DOHH2 (cell line): Measurements from ENCODE around the gene AGMAT.

Experiments used
- H3F3A ChIP-seq: fragments of 200-600 bp; sonication (generic), shearing (Covaris generic); 2 replicates; pipeline ENCODE4 v1.6.0; 2016; ENCODE audit warnings: antibody characterized with exemption, mild to moderate bottlenecking; ENCODE audit not compliant: control insufficient read depth, insufficient read depth
- H3K27ac ChIP-seq: fragments of 200-600 bp; sonication (generic); 2 replicates; pipeline ENCODE4 v1.5.1; 2014; ENCODE audit warnings: low read depth, mild to moderate bottlenecking, low read length, moderate library complexity
- H3K27me3 ChIP-seq: fragments of 200-600 bp; sonication (generic); 2 replicates; pipeline ENCODE4 v1.6.1; 2014; ENCODE audit warnings: mild to moderate bottlenecking, low read length, mixed read lengths; ENCODE audit not compliant: control insufficient read depth
- H3K36me3 ChIP-seq: fragments of 200-600 bp; sonication (generic); 2 replicates; pipeline ENCODE4 v1.6.1; 2014; ENCODE audit warnings: mild to moderate bottlenecking, low read length, moderate library complexity, mixed read lengths; ENCODE audit not compliant: control insufficient read depth
- H3K4me1 ChIP-seq: fragments of 200-600 bp; sonication (generic); 2 replicates; pipeline ENCODE4 v1.6.1; 2014; ENCODE audit warnings: mild to moderate bottlenecking, low read length, mixed read lengths; ENCODE audit not compliant: control insufficient read depth
- H3K4me2 ChIP-seq: fragments of 200-600 bp; sonication (generic); 2 replicates; pipeline ENCODE4 v1.6.0; 2014; ENCODE audit warnings: mild to moderate bottlenecking, low read length, moderate library complexity
- H3K4me3 ChIP-seq: fragments of 200-600 bp; sonication (generic); 2 replicates; pipeline ENCODE4 v1.5.1; 2014; ENCODE audit warnings: mild to moderate bottlenecking, low read length, mixed read lengths
- H3K79me2 ChIP-seq: fragments of 200-600 bp; sonication (generic); 2 replicates; pipeline ENCODE4 v1.6.1; 2014; ENCODE audit warnings: mild to moderate bottlenecking, low read length, mixed read lengths; ENCODE audit not compliant: control insufficient read depth
- H3K9me2 ChIP-seq: fragments of 200-600 bp; sonication (generic); replicated peaks from 2 replicates; pipeline ENCODE4 v1.6.1; 2014; ENCODE audit warnings: mild to moderate bottlenecking, low read length, mixed read lengths; ENCODE audit not compliant: control insufficient read depth
- H3K9me3 ChIP-seq: fragments of 200-600 bp; sonication (generic); 2 replicates; pipeline ENCODE4 v1.6.1; 2014; ENCODE audit warnings: antibody characterized with exemption, low read length, mixed read lengths; ENCODE audit not compliant: control insufficient read depth, insufficient read depth
- H4K20me1 ChIP-seq: fragments of 200-600 bp; sonication (generic); 2 replicates; pipeline ENCODE4 v1.6.0; 2014; ENCODE audit warnings: low read depth, mild to moderate bottlenecking, antibody characterized with exemption, low read length, moderate library complexity; ENCODE audit not compliant: control insufficient read depth, insufficient read depth
- CTCF ChIP-seq: fragments of 200-600 bp; sonication (generic); IDR thresholded peaks from one replicate; pipeline ENCODE4 v1.5.1; 2014; ENCODE audit warnings: antibody characterized with exemption, mild to moderate bottlenecking, low read depth, low read length; ENCODE audit not compliant: poor library complexity, severe bottlenecking
- EZH2phosphoT487 ChIP-seq: fragments of 200-600 bp; sonication (generic); IDR thresholded peaks from 2 replicates; pipeline ENCODE4 v1.6.1; 2017; ENCODE audit warnings: borderline replicate concordance, mild to moderate bottlenecking, antibody characterized with exemption, low read length, moderate library complexity, mixed read lengths

The AGMAT gene

DNA sequence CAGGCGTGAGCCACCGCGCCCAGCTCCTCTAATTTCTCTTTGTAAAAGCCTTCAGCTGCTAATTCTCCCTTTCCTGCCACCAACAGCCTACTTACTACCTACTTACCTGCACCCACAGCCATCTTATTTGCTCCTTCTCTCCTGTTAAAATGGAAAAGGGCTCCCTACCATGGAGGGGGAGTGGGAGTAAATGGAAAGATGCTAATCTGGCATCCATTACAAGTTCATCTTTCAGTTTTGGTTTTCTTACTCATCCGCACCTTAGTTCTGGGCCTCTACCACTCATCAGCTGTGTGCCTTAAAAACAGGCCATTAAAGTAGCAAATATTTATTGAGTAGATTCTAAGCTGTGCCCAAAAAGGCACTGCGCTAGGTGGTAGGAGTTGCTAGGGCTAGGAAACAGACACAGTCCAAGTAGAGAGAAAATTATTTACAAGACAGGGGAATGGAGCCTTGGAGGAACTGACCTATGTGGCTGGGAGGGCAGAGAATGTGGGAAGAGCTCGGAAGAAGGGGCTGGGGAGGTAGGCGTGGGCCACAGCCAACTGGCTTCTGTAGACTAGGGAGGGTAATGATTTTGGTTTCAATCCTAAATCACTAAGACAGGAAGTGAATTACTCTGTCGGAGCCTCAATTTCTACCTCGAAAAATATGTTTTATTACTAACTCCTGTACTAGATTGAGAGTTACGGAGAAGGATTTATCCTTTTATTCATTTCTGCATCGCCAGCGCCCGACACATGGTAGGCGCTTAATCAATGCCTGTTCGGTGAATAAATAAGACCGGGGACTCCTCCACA is 31.7 kb upstream of the AGMAT start:
- peaks cover 33% of the 10 kb centered on the region for H3K4me1 ChIP-seq
- peaks cover 9% of the 10 kb centered on the region for H3F3A ChIP-seq
- peak overlapping the region; percentile 21 for H3K27ac ChIP-seq
- H3K9me3 ChIP-seq: no peaks in the 10 kb centered on the region
- H3K79me2 ChIP-seq: peaks cover 43% of the 10 kb centered on the region
- H3K4me2 ChIP-seq: peak overlapping the region; percentile 61
- no peaks in the 10 kb centered on the region for H3K9me2 ChIP-seq
- H4K20me1 ChIP-seq: peaks cover 14% of the 10 kb centered on the region
- TF ChIP-seq CTCF (no peak), EZH2phosphoT487 (no peak)
- H3K36me3 ChIP-seq: peaks cover 35% of the 10 kb centered on the region
- no peaks in the 10 kb centered on the region; the same call in 1 of the 2 replicates for H3K27me3 ChIP-seq
- peak overlapping the region; percentile 98 for H3K4me3 ChIP-seq

DNA sequence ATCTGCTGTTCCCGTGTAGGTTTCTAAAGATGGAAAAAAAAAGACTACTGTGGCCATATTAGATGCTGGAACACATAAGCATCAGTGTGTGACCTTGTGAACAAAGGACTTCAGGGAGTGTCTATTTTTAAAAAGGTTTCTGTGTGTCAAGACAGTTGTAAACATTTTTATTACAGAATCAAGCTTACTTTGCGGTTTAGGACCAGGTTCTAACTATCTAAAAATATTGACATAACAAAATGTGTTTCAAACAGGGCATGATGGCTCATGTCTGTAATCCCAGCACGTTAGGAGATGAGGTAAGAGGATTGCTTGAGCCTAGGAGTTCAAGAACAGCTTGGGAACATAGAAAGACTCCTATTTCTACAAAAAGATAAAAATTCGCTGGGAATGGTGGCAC is 25.3 kb upstream of the AGMAT start:
- no peak overlapping the region for H3K4me3 ChIP-seq
- H3K9me2 ChIP-seq: no peaks in the 10 kb centered on the region
- no peaks in the 10 kb centered on the region for H4K20me1 ChIP-seq
- H3K79me2 ChIP-seq: no peaks in the 10 kb centered on the region
- no peak overlapping the region for H3K4me2 ChIP-seq
- TF ChIP-seq CTCF (no peak), EZH2phosphoT487 (no peak)
- H3K4me1 ChIP-seq: no peaks in the 10 kb centered on the region
- H3K27ac ChIP-seq: no peak overlapping the region
- H3F3A ChIP-seq: no peaks in the 10 kb centered on the region
- no peaks in the 10 kb centered on the region for H3K9me3 ChIP-seq
- no peaks in the 10 kb centered on the region for H3K36me3 ChIP-seq
- H3K27me3 ChIP-seq: peaks cover 7% of the 10 kb centered on the region; the same call in 1 of the 2 replicates

GRCh38 chr1:15609631-15610030 is 24.8 kb upstream of the AGMAT start:
- no peaks in the 10 kb centered on the region for H3K9me2 ChIP-seq
- H3K27me3 ChIP-seq: peaks cover 7% of the 10 kb centered on the region; the same call in 1 of the 2 replicates
- TF ChIP-seq EZH2phosphoT487: no peak
- no peak for TF ChIP-seq CTCF
- no peak overlapping the region for H3K4me2 ChIP-seq
- H3K36me3 ChIP-seq: no peaks in the 10 kb centered on the region
- H3K4me3 ChIP-seq: no peak overlapping the region
- no peak overlapping the region for H3K27ac ChIP-seq
- no peaks in the 10 kb centered on the region for H3K79me2 ChIP-seq
- H3F3A ChIP-seq: no peaks in the 10 kb centered on the region
- H3K9me3 ChIP-seq: no peaks in the 10 kb centered on the region
- H4K20me1 ChIP-seq: no peaks in the 10 kb centered on the region
- H3K4me1 ChIP-seq: no peaks in the 10 kb centered on the region
